ENCODE data around the gene TBX2. TPM values are rescaled to one million over a fixed set of nuclear protein-coding genes. Genes with fewer than 3 reads are reported as not detected.

TBX2 gene
- total and polyA plus RNA-seq, 9 of the 15 experiments (the other 6 are each of a cell fraction or from before 2014, with no cell fraction given): 0.18 TPM; not detected in 8

GRCh38 chr17:61404663-61404912 lies 4.9 kb downstream of the TBX2 start (continued):
- TF ChIP-seq PCBP2 (IDR thresholded peaks at IDR 0.05; ENCODE audit: low read depth, low read length, poor library complexity, severe bottlenecking) (no peak), NEUROD1 (IDR thresholded peaks at IDR 0.05; ENCODE audit: borderline replicate concordance, low read depth, low read length, partially characterized antibody) (no peak), CLOCK (CRISPR knock-in tag; IDR thresholded peaks at IDR 0.05; ENCODE audit: borderline replicate concordance) (no peak), MLX (CRISPR knock-in tag; conservative IDR thresholded peaks at IDR 0.05) (no peak), ERF (CRISPR knock-in tag; IDR thresholded peaks at IDR 0.05) (no peak), AFF1 (IDR thresholded peaks at IDR 0.05; ENCODE audit: low read depth in 1 of 2, partially characterized antibody in 2 of 2) (no peak), STAT5B (CRISPR knock-in tag; IDR thresholded peaks at IDR 0.05) (no peak), ELF4 (CRISPR knock-in tag; IDR thresholded peaks at IDR 0.05) (no peak)
